ENCODE data around the gene BRD3OS.
"Not testable (repeated sequence)": the region's sequence is repeated elsewhere in the genome, so short reads cannot be mapped to it uniquely, and the experiment has no call there.

The BRD3OS gene

GRCh38 chr9:134024828-134025605, at the start of gene BRD3OS:
Gene BRD3OS, plus strand, starts transcription at chr9:134025481. Its CDS starts 1,267 bp downstream, at chr9:134026748.
- peak; percentile 95 for DNase-seq

- DNase-seq: no peak
These were observed 49.8 kb upstream of the BRD3OS start for GRCh38 chr9:133975511-133975910.

- DNase-seq: no peak
These were observed 49.0 kb upstream of the BRD3OS start for GRCh38 chr9:133976191-133976861.

GRCh38 chr9:133976887-133977286, 48.4 kb upstream of the BRD3OS start:
- DNase-seq: no peak

- DNase-seq: no peak
These were observed 47.7 kb upstream of the BRD3OS start for GRCh38 chr9:133977421-133978201.

GRCh38 chr9:133978226-133978898, 46.9 kb upstream of the BRD3OS start:
- no peak for DNase-seq

- no peak for DNase-seq
These were observed 46.4 kb upstream of the BRD3OS start for GRCh38 chr9:133978899-133979272.

GRCh38 chr9:133979273-133979920, 45.9 kb upstream of the BRD3OS start:
- DNase-seq: no peak

GRCh38 chr9:133979921-133980863, 45.1 kb upstream of the BRD3OS start:
- no peak for DNase-seq

GRCh38 chr9:133980864-133981588, 44.3 kb upstream of the BRD3OS start:
- no peak for DNase-seq

GRCh38 chr9:133981589-133981957, 43.7 kb upstream of the BRD3OS start:
- DNase-seq: no peak

GRCh38 chr9:133981958-133982681, 43.2 kb upstream of the BRD3OS start:
- DNase-seq: no peak

- DNase-seq: no peak
These were observed 42.1 kb upstream of the BRD3OS start for GRCh38 chr9:133982971-133983720.

- DNase-seq: no peak
These were observed 39.2 kb upstream of the BRD3OS start for GRCh38 chr9:133986061-133986460.

- DNase-seq: no peak
These were observed 38.4 kb upstream of the BRD3OS start for GRCh38 chr9:133986774-133987445.

- no peak for DNase-seq
These were observed 37.9 kb upstream of the BRD3OS start for GRCh38 chr9:133987446-133987788.

- DNase-seq: no peak
These were observed 37.2 kb upstream of the BRD3OS start for GRCh38 chr9:133987946-133988665.

GRCh38 chr9:133988771-133989170, 36.5 kb upstream of the BRD3OS start:
- not testable (repeated sequence) for DNase-seq

All from COR-L47 (cell line).